ENCODE results near the gene NUP62. TPM values are rescaled to one million over a fixed set of nuclear protein-coding genes. Genes with fewer than 3 reads are reported as not detected.

The NUP62 gene
- 53.2 TPM for total RNA-seq

GRCh38 chr19:49929121-49929610, at the start of gene NUP62, which contains the start of gene ATF5:
Gene NUP62, minus strand, starts transcription at chr19:49929504. Its CDS starts 19,697 bp downstream, at chr19:49909807.
Gene ATF5, plus strand, starts transcription at chr19:49929205. Its CDS starts 1,646 bp downstream, at chr19:49930851.

GRCh38 chr19:49960980-49961379, 31.7 kb upstream of the NUP62 start, which contains the start of gene SIGLEC11:
Gene SIGLEC11, minus strand, starts transcription at chr19:49961172. Its CDS starts 91 bp downstream, at chr19:49961081.

GRCh38 chr19:49896863-49897621, 32.3 kb downstream of the NUP62 start, which contains the start of gene IL4I1:
Gene IL4I1, minus strand, starts transcription at chr19:49896887. Its CDS starts 727 bp downstream, at chr19:49896160.

GRCh38 chr19:49877020-49877878, 52.1 kb downstream of the NUP62 start, which contains the start of the genes AKT1S1 and TBC1D17:
Gene AKT1S1, minus strand, starts transcription at chr19:49877355. Its CDS starts 4,060 bp downstream, at chr19:49873295.
Gene TBC1D17, plus strand, starts transcription at chr19:49877702. Its CDS starts 22 bp downstream, at chr19:49877724.

GRCh38 chr19:49866933-49867782, 62.1 kb downstream of the NUP62 start, which contains the start of gene PNKP:
Gene PNKP, minus strand, starts transcription at chr19:49867576. Its CDS starts 372 bp downstream, at chr19:49867204.

Other genes starting within 250 kb of the NUP62 start
- 0.77 TPM for gene ADM5, start 239.9 kb downstream of the NUP62 start, total RNA-seq
- 40.4 TPM for gene CPT1C, start 238.4 kb downstream of the NUP62 start, total RNA-seq
- gene TSKS, start 166.2 kb downstream of the NUP62 start, total RNA-seq: 0.22 TPM
- 61.0 TPM for gene AP2A1, start 162.5 kb downstream of the NUP62 start, total RNA-seq
- gene FUZ, start 116.2 kb downstream of the NUP62 start, total RNA-seq: 38.7 TPM
- gene MED25, start 111.2 kb downstream of the NUP62 start, total RNA-seq: 44.2 TPM
- gene PTOV1, start 78.3 kb downstream of the NUP62 start, total RNA-seq: 126 TPM
- gene PNKP, start 61.9 kb downstream of the NUP62 start, total RNA-seq: 49.9 TPM
- 7.8 TPM for gene AKT1S1, start 52.1 kb downstream of the NUP62 start, total RNA-seq
- 24.8 TPM for gene TBC1D17, start 51.8 kb downstream of the NUP62 start, total RNA-seq
- gene IL4I1, start 32.6 kb downstream of the NUP62 start, total RNA-seq: 0.27 TPM
- 4.0 TPM for gene ATF5, start 299 bp downstream of the NUP62 start, total RNA-seq
- 1.3 TPM for gene SIGLEC11, start 31.7 kb upstream of the NUP62 start, total RNA-seq
- gene VRK3, start 95.9 kb upstream of the NUP62 start, total RNA-seq: 43.3 TPM
- 18.7 TPM for gene ZNF473, start 96.5 kb upstream of the NUP62 start, total RNA-seq
- gene IZUMO2, start 233.8 kb upstream of the NUP62 start, total RNA-seq: not detected